ENCODE measurements around the gene PEDS1.
"Not testable (repeated sequence)": the region's sequence is repeated elsewhere in the genome, so short reads cannot be mapped to it uniquely, and the experiment has no call there.

PEDS1 gene

DNA sequence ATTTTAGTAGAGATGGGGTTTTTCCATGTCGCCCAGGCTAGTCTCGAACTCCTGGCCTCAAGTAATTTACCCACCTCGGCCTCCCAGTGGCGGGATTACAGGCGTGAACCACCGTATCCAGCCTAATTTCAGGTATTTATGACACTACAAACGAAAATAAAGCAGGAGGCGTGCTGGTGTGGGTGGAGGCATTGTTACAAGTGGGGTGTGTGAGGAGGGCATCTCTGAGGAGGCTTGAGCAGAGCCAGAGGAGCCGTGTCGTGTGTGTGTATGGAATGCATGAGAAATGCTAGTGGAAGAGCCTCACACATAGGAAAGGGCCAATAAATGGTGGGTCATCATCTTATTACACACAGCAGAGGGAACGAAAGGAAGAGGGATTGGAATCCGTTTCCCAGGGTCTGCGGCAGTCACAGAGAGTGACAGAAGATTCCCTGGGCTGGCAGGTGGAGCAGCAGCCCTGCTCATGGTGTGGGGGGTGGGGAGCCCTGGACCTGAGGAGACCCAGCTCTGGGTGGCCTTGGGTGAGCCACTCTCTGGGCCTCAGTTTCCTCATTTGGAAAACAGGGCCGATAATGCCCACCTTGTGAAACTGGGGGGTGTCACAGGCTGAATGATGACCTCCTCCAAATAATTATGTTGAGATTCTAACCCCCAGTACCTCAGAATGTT is 17.2 kb upstream of the PEDS1 start:
- no peak for DNase-seq
- in situ Hi-C loops (cut with HindIII; ENCODE audit: low pct_ligation_motif_present, low pct_unique_long_range_greater_than_20kb, low sequenced_read_pairs) = no loop called here

DNA sequence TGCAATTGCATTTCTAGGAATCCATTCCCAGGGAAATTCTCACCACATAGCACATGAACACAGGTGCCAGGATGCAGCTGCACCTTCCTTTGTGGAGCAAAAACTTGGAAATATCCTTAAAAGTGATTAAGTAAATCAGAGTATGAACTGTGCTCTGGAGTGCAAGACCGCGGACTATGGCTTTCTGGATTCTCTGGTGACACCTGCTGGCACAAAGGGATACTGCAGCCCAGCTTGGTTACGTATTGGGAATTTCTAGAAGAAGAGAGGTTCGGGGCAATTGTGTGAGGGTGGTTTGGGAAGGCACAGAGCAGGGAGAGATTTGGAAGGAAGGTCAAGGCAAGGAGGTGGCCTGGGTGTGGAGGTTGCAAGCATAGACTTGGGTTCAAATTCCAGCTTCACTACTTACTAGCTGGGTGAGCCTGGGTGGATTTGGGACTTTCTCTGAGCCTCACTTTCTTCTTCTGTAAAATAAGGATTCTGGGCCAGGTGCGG is 15.9 kb upstream of the PEDS1 start:
- in situ Hi-C loops (cut with HindIII; ENCODE audit: low pct_ligation_motif_present, low pct_unique_long_range_greater_than_20kb, low sequenced_read_pairs) = no loop called here

DNA sequence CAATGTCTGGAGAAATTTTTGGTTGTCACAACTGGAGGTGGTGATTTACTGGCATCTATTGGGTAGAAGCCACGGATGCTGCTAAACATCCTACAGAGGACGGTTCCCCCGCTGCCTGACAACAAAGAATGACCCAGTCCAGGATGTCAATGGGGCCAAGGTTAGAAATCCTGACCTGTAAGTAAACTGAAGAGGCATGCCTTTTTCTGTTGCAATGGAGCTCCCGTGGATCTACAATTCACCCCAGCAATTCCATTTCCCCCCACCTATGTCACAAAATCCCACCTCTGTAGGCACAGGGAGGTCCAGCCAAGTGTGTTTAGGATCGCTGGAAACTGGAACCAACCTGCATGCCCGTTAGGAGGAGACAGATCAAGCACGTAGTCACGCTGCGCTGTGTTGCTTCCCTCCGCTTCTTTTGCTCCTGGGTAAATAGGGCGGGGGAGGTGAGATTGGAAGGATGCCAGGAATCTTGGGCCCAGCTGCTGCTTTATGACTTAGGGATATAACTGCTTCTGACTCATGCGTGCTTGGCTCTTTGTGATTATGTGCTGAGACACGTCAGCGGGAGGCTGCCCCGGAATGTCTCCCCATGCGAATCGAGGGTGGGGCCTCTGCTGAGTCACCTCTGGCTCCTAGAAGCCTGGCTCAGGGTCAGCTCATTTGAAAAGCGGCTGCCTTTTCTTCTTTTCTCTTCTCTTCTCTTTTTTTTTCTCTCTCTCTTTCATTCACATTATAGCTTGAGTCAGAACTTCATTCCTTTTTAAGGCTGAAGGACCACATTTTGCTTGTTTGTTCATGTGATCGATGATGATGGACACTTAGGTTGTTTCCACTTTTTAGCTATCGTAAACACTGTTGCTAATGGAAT is 12.4 kb upstream of the PEDS1 start:
- in situ Hi-C loops (cut with HindIII; ENCODE audit: low pct_ligation_motif_present, low pct_unique_long_range_greater_than_20kb, low sequenced_read_pairs) = no loop called here
- peak; percentile 99 for DNase-seq

More for the DNA sequence above, 15.9 kb upstream of the PEDS1 start:
- peak; percentile 77 for DNase-seq

DNA sequence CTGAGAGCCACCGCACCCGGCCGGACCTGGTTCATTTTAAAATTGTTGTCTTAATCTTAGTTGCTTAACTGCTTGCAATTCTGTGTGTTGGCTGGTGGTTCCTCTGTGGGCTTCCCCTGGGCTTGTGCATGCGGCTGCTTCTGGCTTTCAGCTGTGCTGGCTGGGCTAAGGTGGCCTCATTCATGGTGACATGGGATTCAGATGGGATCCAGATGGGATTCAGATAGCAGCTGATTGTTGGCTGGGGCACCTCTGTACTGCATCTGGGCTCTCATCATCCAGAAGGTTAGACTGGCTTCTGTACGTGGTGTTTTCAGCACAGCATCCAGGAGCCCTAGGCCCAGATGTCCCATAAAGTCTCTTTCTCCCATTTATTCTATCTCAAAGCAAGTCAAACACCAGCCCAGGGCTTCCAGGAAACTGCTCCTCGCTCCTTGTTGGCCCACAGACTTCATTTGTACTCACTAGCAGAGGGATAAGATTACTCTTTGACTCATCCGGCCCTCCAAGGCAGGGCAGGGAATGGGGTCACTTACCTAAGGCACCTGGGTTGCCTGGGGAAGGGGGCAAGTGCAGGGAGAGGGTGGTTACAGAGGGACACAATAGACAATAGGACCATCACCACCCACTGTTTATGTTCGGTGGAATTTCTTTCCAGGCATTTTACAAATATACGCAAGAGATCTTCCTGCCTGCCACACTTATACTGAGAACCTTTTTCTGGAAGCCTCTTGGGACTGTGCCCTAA is 10.2 kb upstream of the PEDS1 start:
- peak; percentile 39 for DNase-seq
- in situ Hi-C loops (cut with HindIII; ENCODE audit: low pct_ligation_motif_present, low pct_unique_long_range_greater_than_20kb, low sequenced_read_pairs) = no loop called here

DNA sequence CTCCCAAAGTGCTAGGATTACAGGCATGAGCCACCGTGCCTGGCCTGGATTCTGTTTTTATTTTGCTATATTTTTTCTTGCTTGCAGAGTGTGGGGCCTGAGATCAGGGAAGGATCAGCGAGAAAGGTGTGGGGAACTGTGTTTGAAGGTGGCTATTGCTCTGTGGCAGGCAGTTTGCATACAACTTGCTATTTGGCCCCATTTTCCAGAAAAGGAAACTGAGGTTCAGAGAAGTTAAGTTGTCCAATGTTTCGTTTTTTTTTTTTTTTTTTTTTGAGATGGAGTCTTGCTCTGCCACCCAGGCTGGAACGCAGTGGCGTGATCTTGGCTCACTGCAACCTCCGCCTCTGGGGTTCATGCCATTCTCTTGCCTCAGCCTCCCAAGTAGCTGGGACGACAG is 8.0 kb upstream of the PEDS1 start:
- in situ Hi-C loops (cut with HindIII; ENCODE audit: low pct_ligation_motif_present, low pct_unique_long_range_greater_than_20kb, low sequenced_read_pairs) = not testable (repeated sequence)

DNA sequence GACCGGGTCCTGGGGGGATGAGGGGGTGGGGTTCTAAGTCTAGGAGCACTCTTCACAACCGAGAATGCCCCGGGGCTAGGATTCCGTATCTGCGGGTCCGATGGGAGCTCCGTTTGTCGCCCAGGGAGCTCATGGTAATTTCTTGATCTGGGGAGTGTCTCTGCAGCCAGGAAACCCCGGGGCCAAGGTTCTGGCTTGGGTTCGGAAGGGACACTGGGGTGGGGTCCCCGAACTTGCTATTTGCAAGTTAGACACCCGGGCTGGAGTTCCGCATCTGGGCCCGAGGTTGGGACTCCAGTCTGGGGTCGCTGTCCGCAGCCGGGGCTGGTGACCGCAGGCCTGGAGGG is 397 bp downstream of the PEDS1 start:
- in situ Hi-C loops (cut with HindIII; ENCODE audit: low pct_ligation_motif_present, low pct_unique_long_range_greater_than_20kb, low sequenced_read_pairs) = no loop called here
- no peak for DNase-seq

More for the DNA sequence above, 8.0 kb upstream of the PEDS1 start:
- not testable (repeated sequence) for DNase-seq

DNA sequence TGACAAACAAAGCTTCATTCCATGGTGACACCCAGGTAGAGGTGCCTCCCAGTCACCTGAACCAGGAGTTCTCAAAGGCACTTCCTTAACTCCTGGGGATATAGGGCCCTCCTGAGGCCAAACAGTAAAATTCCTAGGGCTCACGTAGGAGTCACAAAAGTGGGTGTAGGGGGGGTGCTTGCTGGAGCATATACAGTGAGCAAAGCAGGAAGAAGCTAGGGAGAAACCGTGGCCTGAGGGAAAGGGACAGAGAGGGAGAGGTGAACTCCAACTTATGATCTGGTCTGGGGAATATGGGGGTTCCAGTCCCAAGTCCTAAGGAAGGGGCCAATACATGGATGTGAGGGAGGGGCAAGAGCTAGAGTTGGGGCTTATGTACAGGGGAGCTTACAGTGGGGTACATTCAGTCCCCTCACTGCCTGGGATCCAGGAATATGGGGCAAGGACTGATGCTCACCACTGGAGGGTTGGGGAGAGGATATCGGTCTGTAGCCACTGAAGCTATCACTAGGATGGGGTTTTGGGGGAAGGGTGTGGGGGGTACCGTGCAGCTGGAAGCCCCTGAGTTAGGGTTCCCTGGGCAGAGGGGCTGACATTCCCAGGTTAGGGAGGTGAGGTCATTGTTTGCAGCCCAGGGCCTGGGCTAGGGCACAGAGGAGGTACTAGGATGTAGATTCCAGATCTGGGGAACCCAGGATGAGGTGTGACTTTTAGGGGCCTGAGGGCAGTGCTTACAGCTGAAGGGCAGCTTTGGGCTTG is 950 bp downstream of the PEDS1 start:
- in situ Hi-C loops (cut with HindIII; ENCODE audit: low pct_ligation_motif_present, low pct_unique_long_range_greater_than_20kb, low sequenced_read_pairs) = no loop called here
- peak; percentile 21 for DNase-seq

DNA sequence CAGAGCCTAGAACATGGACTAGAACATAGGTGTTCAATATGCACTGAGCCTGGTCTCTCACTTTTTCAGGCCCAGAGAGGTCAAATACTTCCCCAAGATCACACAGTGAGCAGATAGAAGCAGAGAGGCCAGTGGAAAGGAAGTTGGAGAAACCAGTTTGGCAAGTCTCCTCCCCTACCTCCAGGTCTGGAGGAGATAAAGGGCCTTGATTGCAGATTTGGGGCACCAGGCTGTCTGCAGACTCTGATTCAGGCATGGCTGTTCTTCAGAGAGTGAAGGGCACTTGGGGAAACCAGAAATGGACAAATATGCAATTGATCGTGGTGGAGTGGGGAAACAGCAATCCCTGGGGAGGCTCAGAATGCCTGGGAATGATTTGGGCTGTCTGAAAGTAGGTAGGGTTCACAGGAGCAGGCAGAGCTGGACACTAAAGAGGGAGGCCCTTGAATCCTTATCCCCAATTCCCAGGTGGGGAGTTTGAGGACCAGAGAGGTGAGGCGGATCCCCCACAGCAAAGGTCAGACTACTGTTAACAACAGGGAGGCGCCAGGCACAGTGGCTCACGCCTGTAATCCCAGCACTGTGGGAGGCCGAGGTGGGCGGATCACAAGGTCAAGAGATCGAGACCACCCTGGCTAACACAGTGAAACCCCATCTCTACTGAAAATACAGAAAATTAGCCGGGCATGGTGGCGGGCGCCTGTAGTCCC is 2.3 kb downstream of the PEDS1 start:
- in situ Hi-C loops (cut with HindIII; ENCODE audit: low pct_ligation_motif_present, low pct_unique_long_range_greater_than_20kb, low sequenced_read_pairs) = no loop called here
- DNase-seq = no peak

DNA sequence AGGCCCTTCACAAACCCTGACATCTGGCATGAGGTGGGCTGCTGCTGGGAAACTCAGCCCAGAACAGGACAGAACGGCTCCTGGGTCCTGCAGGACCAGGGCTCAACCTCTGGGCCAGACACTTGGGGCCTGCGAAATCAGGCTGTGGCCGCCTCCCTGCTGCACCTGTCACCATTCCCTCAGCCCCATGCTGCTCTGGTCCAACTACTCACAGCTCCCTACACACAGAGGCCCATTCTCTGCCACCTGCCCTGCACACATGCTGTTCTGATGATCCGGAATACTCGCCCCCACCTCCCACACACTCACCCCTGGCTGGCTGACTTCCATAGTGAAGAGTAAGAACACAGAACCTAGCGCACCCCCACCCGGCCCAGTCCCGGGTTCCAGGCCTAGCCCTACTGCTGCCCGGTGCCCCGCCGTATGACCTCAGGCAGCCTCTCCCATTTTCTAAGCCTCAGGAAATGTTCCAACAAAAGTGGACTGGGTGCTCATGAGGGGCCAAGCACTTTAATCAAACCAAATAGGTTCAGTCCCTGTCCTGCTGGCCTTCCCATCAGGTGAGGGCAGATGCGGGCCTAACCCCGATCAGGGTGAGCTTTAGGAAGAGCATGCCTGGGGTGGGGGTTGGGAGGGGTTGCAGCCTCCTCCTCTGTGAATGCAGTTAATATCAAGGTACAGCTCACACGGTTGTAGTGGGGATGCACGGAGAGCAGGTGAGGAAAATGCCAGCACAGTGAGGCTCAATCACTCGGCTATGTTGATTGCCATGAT is 3.9 kb downstream of the PEDS1 start:
- in situ Hi-C loops (cut with HindIII; ENCODE audit: low pct_ligation_motif_present, low pct_unique_long_range_greater_than_20kb, low sequenced_read_pairs) = no loop called here

DNA sequence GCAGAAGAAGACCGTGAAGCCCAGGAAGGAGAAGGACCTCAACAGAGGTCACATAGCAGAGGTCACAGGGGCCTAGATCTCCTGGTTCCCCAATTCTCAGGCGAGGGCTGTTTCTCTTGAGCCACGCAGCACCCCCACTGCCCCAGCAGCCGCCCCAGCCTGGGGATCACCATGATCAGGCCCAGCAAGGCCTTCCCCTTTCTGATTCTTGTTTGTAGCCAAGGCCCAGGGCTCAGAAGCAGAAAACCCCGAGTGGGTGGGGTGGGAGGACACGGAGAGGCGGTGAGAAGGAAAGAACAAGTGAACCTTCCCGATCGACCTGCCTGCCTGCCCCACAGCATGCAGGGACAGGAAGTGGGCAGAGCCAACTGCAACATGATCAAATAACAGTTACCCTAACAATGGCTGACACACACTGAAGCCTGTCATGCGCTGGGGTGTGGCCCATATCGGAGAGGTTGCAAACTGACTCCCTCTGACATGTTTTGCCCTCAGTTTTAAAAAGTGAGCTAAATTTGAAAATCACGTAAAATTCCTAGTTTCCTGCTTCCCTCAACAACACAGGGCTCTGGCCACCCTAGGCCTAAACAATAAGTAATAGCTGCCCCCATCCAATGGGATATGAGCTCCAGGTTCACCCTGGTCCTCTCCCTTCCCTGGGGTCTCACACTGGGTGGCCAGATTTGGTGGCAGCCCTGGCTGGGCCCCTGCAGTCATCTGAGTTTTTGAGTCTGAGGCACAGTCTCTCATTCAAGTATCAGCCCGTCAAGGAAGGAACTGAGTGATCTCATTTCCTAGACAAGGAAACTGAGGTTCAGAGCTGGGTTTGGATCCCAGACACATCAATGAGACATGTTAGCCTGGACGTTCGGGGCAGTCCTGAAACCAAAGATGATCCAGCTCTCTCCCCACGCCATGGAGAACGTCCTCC is 6.5 kb downstream of the PEDS1 start:
- DNase-seq = no peak
- in situ Hi-C loops (cut with HindIII; ENCODE audit: low pct_ligation_motif_present, low pct_unique_long_range_greater_than_20kb, low sequenced_read_pairs) = no loop called here

More for the DNA sequence above, 3.9 kb downstream of the PEDS1 start:
- no peak for DNase-seq

DNA sequence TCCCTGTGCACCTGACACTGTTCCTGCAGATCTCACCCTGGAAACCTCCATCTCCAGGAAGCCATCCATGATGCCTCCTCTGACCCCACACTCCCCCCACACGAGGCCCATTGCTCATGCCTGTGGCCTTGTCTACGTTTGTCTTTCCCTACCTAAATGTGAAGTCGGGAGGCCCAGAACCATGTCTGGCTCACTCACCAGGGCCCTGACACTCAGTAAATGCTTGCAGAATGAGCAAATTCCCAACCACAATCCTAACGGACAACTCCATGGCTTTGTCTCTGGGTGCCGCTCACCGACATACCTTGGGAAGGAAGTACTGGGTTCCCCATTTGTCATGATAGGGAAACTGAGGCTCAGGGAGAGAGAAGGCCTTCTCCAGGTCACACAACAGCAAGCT is 7.3 kb downstream of the PEDS1 start:
- DNase-seq = no peak
- in situ Hi-C loops (cut with HindIII; ENCODE audit: low pct_ligation_motif_present, low pct_unique_long_range_greater_than_20kb, low sequenced_read_pairs) = no loop called here

DNA sequence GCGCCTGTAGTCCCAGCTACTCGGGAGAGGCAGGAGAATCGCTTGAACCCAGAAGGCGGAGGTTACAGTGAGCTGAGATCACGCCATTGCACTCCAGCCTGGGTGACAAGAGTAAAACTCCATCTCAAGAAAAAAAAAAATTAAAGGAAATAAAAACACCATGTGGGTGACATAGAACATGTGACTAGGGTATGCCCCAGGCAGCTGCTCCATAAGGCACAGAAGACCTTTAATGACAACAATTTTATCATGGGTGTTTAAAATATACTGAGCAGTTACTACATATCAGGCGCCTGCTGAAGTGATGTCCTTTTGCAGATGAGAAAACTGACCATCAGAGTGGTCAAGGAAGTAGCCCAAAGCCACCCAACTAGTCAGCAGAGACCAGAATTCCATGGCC is 8.0 kb downstream of the PEDS1 start:
- no peak for DNase-seq
- in situ Hi-C loops (cut with HindIII; ENCODE audit: low pct_ligation_motif_present, low pct_unique_long_range_greater_than_20kb, low sequenced_read_pairs) = no loop called here

DNA sequence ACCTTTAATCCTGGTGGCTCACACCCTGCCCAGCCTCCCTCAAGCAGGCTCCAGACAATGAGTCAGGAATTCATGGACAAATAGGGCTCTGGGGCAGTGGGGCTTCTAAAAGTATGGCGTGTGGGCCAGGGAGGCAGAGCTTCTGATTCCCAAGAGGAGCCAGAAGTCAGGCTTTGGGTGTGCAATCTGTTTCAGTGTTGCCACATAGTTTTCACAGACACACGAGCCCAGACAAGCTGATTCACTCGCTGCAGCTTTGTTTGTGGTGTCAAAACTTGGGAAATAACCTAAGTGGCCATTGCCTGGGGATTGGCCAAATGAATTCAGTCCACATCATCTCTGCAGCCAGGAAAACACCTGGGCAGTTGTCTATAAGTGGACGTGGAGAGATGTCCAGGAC is 9.2 kb downstream of the PEDS1 start:
- DNase-seq = no peak
- in situ Hi-C loops (cut with HindIII; ENCODE audit: low pct_ligation_motif_present, low pct_unique_long_range_greater_than_20kb, low sequenced_read_pairs) = no loop called here

DNA sequence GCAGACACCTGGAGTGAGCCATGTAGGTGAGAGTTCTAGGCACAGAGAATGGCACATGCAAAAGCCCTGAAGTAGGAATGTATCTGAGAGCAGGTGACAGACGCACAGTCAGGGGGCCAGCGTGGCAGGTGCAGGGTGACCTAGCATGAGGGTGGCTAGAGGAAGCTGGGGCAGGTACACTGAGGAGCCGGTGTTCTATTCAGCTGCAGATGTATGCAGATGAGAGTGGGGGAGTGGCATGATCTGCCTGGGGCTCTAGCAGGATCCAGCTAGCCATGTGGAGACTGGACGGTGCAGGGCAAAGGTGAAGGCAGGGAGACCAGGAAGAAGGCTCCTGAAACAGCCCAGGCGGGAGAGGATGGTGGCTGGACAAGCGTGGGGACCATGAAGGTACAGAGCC is 10.7 kb downstream of the PEDS1 start:
- in situ Hi-C loops (cut with HindIII; ENCODE audit: low pct_ligation_motif_present, low pct_unique_long_range_greater_than_20kb, low sequenced_read_pairs) = no loop called here
- no peak for DNase-seq

DNA sequence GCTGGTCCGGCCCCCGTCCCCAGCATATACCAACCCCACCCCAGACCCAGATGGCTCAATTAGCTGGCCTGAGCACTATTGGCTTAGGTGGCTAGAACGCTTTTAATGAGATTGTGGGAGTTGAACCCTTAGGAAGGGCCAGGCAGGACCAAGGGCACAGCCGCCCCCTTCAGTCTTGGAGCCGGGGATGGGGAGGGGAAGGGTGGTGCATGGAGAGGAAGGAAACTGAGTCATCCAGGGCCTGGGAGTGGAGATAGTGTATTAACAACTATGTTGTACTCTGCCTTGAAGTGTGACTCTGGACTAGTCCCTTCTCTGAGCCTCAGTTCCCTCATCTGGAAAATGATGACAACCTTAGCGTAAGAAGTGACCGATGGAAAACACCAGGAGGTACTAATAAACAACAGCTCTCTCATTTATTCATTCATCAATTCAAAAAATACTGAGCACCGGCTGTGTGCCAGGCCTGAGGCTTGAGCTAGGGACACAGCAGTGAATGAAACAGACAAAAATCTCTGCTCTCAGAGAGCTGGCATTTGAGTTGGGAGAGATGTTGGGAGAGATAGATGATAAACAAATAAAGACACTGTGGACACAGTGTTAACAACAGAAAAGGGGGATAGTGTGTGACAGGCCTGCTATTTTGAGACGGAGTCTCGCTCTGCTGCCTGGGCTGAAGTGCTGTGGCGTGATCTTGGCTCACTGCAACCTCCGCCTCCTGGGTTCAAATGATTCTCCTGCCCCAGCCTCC is 11.5 kb downstream of the PEDS1 start:
- in situ Hi-C loops (cut with HindIII; ENCODE audit: low pct_ligation_motif_present, low pct_unique_long_range_greater_than_20kb, low sequenced_read_pairs) = no loop called here
- no peak for DNase-seq
